B cell (primary cell): Measurements from ENCODE around the gene PARP15. TPM values are rescaled to one million over a fixed set of nuclear protein-coding genes. Genes with fewer than 3 reads are reported as not detected.

Experiments
- ATAC-seq: fragments of 200-7000 bp; cut with Tn5 transposase; one replicate; pipeline ENCODE4 v1.10.0; 2021; ENCODE audit warnings: low read depth, mild to moderate bottlenecking, moderate number of reproducible peaks, moderate library complexity
- CTCF ChIA-PET: fragments of 350-600 bp; sonication (Branson Sonifier 250); formaldehyde crosslinking; loops from one replicate; lab custom pipeline; 2021; ENCODE audit warnings: antibody characterized with exemption, inconsistent platforms; lab: Charles Lee
- POLR2A ChIA-PET: fragments of 350-600 bp; sonication (Branson Sonifier 250); formaldehyde crosslinking; loops from one replicate; lab custom pipeline; 2021; ENCODE audit warnings: antibody characterized with exemption; lab: Charles Lee
- DNase-seq: peaks from one replicate; pipeline ENCODE4 v3.0.0; 2013
- H2AFZ ChIP-seq: 2 replicates; pipeline ENCODE4 v1.6.1; 2012; ENCODE audit warnings: mild to moderate bottlenecking, low read depth, low read length; ENCODE audit not compliant: insufficient read depth, poor library complexity, severe bottlenecking
- H3K27ac ChIP-seq, 2 donors: 1 replicate in 1 of 2; 2 replicates in 1 of 2; pipeline ENCODE4 v1.5.1; 2012 to 2013; ENCODE audit warnings: low read length in 2 of 2, mild to moderate bottlenecking in 2 of 2, moderate library complexity in 1 of 2
- H3K27me3 ChIP-seq, 4 experiments: fragments of 200-600 bp in 1 of 4; sonication (generic) in 1 of 4; replicated peaks in 1 of 4; 1 replicate in 2 of 4; 2 replicates in 2 of 4; pipeline versions ENCODE4 v1.6.1 to v1.7.0; 2013 to 2016; ENCODE audit warnings: low read length in 3 of 4, mild to moderate bottlenecking in 2 of 4, mixed read lengths in 1 of 4, moderate library complexity in 1 of 4; ENCODE audit not compliant: insufficient read depth in 4 of 4, control insufficient read depth in 3 of 4; ENCODE audit errors: control extremely low read depth in 1 of 4
- H3K36me3 ChIP-seq, 2 experiments: replicated peaks in 1 of 2; 1 replicate in 1 of 2; 2 replicates in 1 of 2; pipeline versions ENCODE4 v1.6.1 to v1.7.1; 2013; ENCODE audit warnings: low read length in 1 of 2; ENCODE audit not compliant: insufficient read depth in 2 of 2, control insufficient read depth in 1 of 2; ENCODE audit errors: control extremely low read depth in 1 of 2, extremely low read depth in 1 of 2
- H3K4me1 ChIP-seq, 2 donors: fragments of 200-600 bp in 1 of 2; sonication (generic) in 1 of 2; 1 replicate in 1 of 2; 2 replicates in 1 of 2; pipeline versions ENCODE4 v1.5.1 to v1.6.1; 2013 to 2017; ENCODE audit warnings: low read length in 2 of 2; ENCODE audit not compliant: control insufficient read depth in 2 of 2, insufficient read depth in 2 of 2
- H3K4me2 ChIP-seq: replicated peaks from 2 replicates; pipeline ENCODE3; 2012; ENCODE audit warnings: mild to moderate bottlenecking, low read depth, low read length; ENCODE audit not compliant: poor library complexity, severe bottlenecking
- H3K4me3 ChIP-seq, 5 experiments: fragments of 200-600 bp in 1 of 5; sonication (generic) in 1 of 5; 1 replicate in 3 of 5; 2 replicates in 2 of 5; pipeline versions ENCODE4 v1.5.1 to v1.7.0; 2011 to 2016; ENCODE audit warnings: low read length in 4 of 5, mild to moderate bottlenecking in 4 of 5, low read depth in 2 of 5, control low read depth in 1 of 5, moderate library complexity in 1 of 5; ENCODE audit not compliant: insufficient read depth in 1 of 5; ENCODE audit errors: control extremely low read depth in 1 of 5, extremely low read depth in 1 of 5
- H3K79me2 ChIP-seq: fragments of 200-600 bp; sonication (generic); one replicate; pipeline ENCODE4 v1.6.0; 2016; ENCODE audit warnings: low read length; ENCODE audit not compliant: control insufficient read depth, insufficient read depth
- H3K9ac ChIP-seq: fragments of 200-600 bp; sonication (generic); 2 replicates; pipeline ENCODE4 v1.6.1; 2017; ENCODE audit warnings: mild to moderate bottlenecking, low read length, moderate library complexity
- H3K9me3 ChIP-seq, 3 donors: one replicate each; pipeline versions ENCODE4 v1.6.1 to v1.7.1; 2013; ENCODE audit warnings: low read length in 2 of 3; ENCODE audit not compliant: control insufficient read depth in 2 of 3, insufficient read depth in 1 of 3; ENCODE audit errors: control extremely low read depth in 1 of 3
- H4K20me1 ChIP-seq: 2 replicates; pipeline ENCODE4 v1.6.0; 2012; ENCODE audit warnings: mild to moderate bottlenecking, low read length; ENCODE audit not compliant: insufficient read depth, control insufficient read depth, poor library complexity, severe bottlenecking
- H3K27ac Mint-ChIP-seq: one replicate; pipeline ENCODE4 v1.8.0; 2021; ENCODE audit warnings: mixed read lengths
- H3K27me3 Mint-ChIP-seq: one replicate; pipeline ENCODE4 v1.8.0; 2021; ENCODE audit warnings: mixed read lengths
- H3K4me1 Mint-ChIP-seq: one replicate; pipeline ENCODE4 v1.8.0; 2021; ENCODE audit warnings: mixed read lengths
- H3K4me3 Mint-ChIP-seq: one replicate; pipeline ENCODE4 v1.8.0; 2021; ENCODE audit warnings: mixed read lengths
- H3K9me3 Mint-ChIP-seq: one replicate; pipeline ENCODE4 v1.8.0; 2022; ENCODE audit warnings: mixed read lengths; ENCODE audit not compliant: insufficient read depth
- CTCF ChIP-seq: fragments of 200-600 bp; IDR thresholded peaks from one replicate; pipeline ENCODE4 v1.8.0; 2022; ENCODE audit warnings: antibody characterized with exemption, mild to moderate bottlenecking
- EZH2 ChIP-seq: IDR thresholded peaks from 2 replicates; pipeline ENCODE4 v1.6.1; 2012; ENCODE audit warnings: borderline replicate concordance, low read depth, mild to moderate bottlenecking, moderate library complexity, low read length; ENCODE audit not compliant: insufficient read depth, poor library complexity, severe bottlenecking
- WGBS: methylation state at CpG from one replicate; pipeline ENCODE4 v1.1.5; 2013; ENCODE audit warnings: missing lambda C conversion rate; ENCODE audit not compliant: insufficient coverage; 5-methylcytosine and 5-hydroxymethylcytosine counted together
- intact Hi-C: fragments of 100-400 bp; cut with micrococcal nuclease; formaldehyde crosslinking; loops from one replicate; pipeline ENCODE4 v1.10.0; 2022
- polyA plus RNA-seq: library from polyadenylated mRNA; depleted of rRNA; stranded (reverse); fragments of >200 nt; gene quantifications from 2 replicates; pipeline ENCODE4 v1.2.3, GENCODE V29; 2012
- total RNA-seq, 2 donors: library from RNA; stranded (reverse); fragments of 120-200 nt in 1 of 2; gene quantifications; 1 replicate in 1 of 2; 2 replicates in 1 of 2; pipeline versions ENCODE4 v1.2.3 to v1.2.4, GENCODE V29; 2013 to 2022

Gene PARP15
- total and polyA plus RNA-seq, 2 donors (not counting 1 experiment from before 2014, with no cell fraction given), result 172 to 307 TPM

GRCh38 chr3:122578069-122578740 is 755 bp downstream of the PARP15 start:
- H3K4me1 Mint-ChIP-seq, result peaks cover 70% of the 10 kb centered on the region
- Histone ChIP-seq H3K9ac (peak overlapping the region; percentile 96), H3K27ac (peak overlapping the region; percentile 95 to 97), H4K20me1 (no peaks in the 10 kb centered on the region), H3K27me3 (no peaks in the 10 kb centered on the region), H3K4me2 (peak overlapping the region; percentile 79), H3K9me3 (peaks cover 3 to 17% (median 9%) of the 10 kb centered on the region in 3 donors), H3K36me3 (peaks cover 4 to 15% of the 10 kb centered on the region in 2 experiments), H3K79me2 (peaks cover 83% of the 10 kb centered on the region), H3K4me1 (peaks cover 43 to 57% of the 10 kb centered on the region in 2 donors), H3K4me3 (peak overlapping the region; percentile 53 to 91 (median 88)), H2AFZ (peak overlapping the region; percentile 85)
- no peaks in the 10 kb centered on the region for H3K27me3 Mint-ChIP-seq
- WGBS, result no CpG with 5 or more reads among the region's 5 CpGs
- H3K4me3 Mint-ChIP-seq, result peak overlapping the region; percentile 100
- no peaks in the 10 kb centered on the region for H3K9me3 Mint-ChIP-seq
- H3K27ac Mint-ChIP-seq, result peak overlapping the region; percentile 100
- POLR2A ChIA-PET, result interaction anchor here (0.8 to 2.8 kb wide), 6 partner anchors 9 to 101 kb away, joined by 3 to 15 read pairs (median 4); partner anchors contain the start of gene PARP14
- DNase-seq (peak; percentile 41), ATAC-seq (no peak)
- intact Hi-C loops, result loop anchor here (5.0 kb wide), 1 partner anchor 576 kb away; no protein-coding TSS in a partner anchor
- TF ChIP-seq CTCF (no peak), EZH2 (no peak)
- CTCF ChIA-PET, result interaction anchor here (0.8 to 5.9 kb wide), 8 partner anchors 9 to 110 kb away, joined by 3 to 34 read pairs (median 4); partner anchors contain the start of genes DTX3L, PARP14 and PARP9

GRCh38 chr3:122580470-122580869 is 3.0 kb downstream of the PARP15 start:
- Histone ChIP-seq H2AFZ (no peak overlapping the region), H3K4me3 (no peak overlapping the region), H4K20me1 (no peaks in the 10 kb centered on the region), H3K27me3 (no peaks in the 10 kb centered on the region), H3K4me2 (peak overlapping the region; percentile 39), H3K9me3 (peaks cover 4 to 22% (median 12%) of the 10 kb centered on the region in 3 donors), H3K9ac (no peak overlapping the region), H3K36me3 (peaks cover 2 to 31% of the 10 kb centered on the region in 2 experiments), H3K4me1 (peaks cover 22 to 39% of the 10 kb centered on the region in 2 donors), H3K79me2 (peaks cover 85% of the 10 kb centered on the region), H3K27ac (peak overlapping the region in 1 of 2 donors; percentile 51)
- intact Hi-C loops, result no loop called here
- Mint-ChIP-seq H3K9me3 (no peaks in the 10 kb centered on the region), H3K27ac (peak overlapping the region; percentile 75), H3K4me3 (peak overlapping the region; percentile 53), H3K4me1 (peaks cover 67% of the 10 kb centered on the region), H3K27me3 (no peaks in the 10 kb centered on the region)
- WGBS, result no CpG with 5 or more reads among the region's 3 CpGs
- ChIA-PET CTCF (interaction anchor here (1.0 kb wide), 1 partner anchor 20 kb away, joined by 3 read pairs; no protein-coding TSS in a partner anchor), POLR2A (no interaction called here)
- TF ChIP-seq CTCF (no peak), EZH2 (no peak)
- no peak for ATAC-seq
- no peak for DNase-seq
